SK-N-SH treated with all-trans-retinoic acid at 6 μM for 48 hours (cell line): Measurements from ENCODE around the gene STMND1.

Experiments used
- ATAC-seq: fragments of 200-7000 bp; cut with Tn5 transposase; 3 replicates; pipeline ENCODE4 v1.9.1; 2020; ENCODE audit warnings: mild to moderate bottlenecking, moderate library complexity
- BACH2 ChIP-seq: fragments of 250-450 bp; sonication (Bioruptor Pico); IDR thresholded peaks from 2 replicates; pipeline ENCODE4 v1.9.0; 2021; ENCODE audit warnings: mild to moderate bottlenecking, borderline replicate concordance
- CSDC2 ChIP-seq: fragments of 250-450 bp; sonication (Bioruptor Pico); IDR thresholded peaks from 2 replicates; pipeline ENCODE4 v1.5.0; 2020; ENCODE audit warnings: mild to moderate bottlenecking, moderate library complexity
- ESRRG ChIP-seq: fragments of 250-450 bp; sonication (Bioruptor Pico); IDR thresholded peaks from 2 replicates; pipeline ENCODE4 v1.6.1; 2021; ENCODE audit warnings: mild to moderate bottlenecking
- GLIS3 ChIP-seq: fragments of 250-450 bp; sonication (Bioruptor Pico); IDR thresholded peaks from 2 replicates; pipeline ENCODE4 v1.5.0; 2020; ENCODE audit warnings: mild to moderate bottlenecking, moderate library complexity
- ISL1 ChIP-seq: fragments of 250-450 bp; sonication (Bioruptor Pico); IDR thresholded peaks from 2 replicates; pipeline ENCODE4 v2.1.2; 2022; ENCODE audit warnings: mild to moderate bottlenecking, moderate library complexity
- PATZ1 ChIP-seq: fragments of 250-450 bp; sonication (Bioruptor Pico); IDR thresholded peaks from 2 replicates; pipeline ENCODE4 v1.8.0; 2020; ENCODE audit warnings: mild to moderate bottlenecking, moderate library complexity, borderline replicate concordance
- POU6F1 ChIP-seq: fragments of 250-450 bp; sonication (Bioruptor Pico); IDR thresholded peaks from 2 replicates; pipeline ENCODE4 v1.8.0; 2021; ENCODE audit warnings: low read depth, mild to moderate bottlenecking, moderate library complexity, borderline replicate concordance
- PPARA ChIP-seq: fragments of 250-450 bp; sonication (Bioruptor Pico); IDR thresholded peaks from 2 replicates; pipeline ENCODE4 v1.5.0; 2020; ENCODE audit warnings: mild to moderate bottlenecking, borderline replicate concordance
- TCF4 ChIP-seq: fragments of 250-450 bp; sonication (Bioruptor Pico); IDR thresholded peaks from 2 replicates; pipeline ENCODE4 v1.8.0; 2021; ENCODE audit warnings: mild to moderate bottlenecking, moderate library complexity, borderline replicate concordance
- TSHZ2 ChIP-seq: fragments of 250-450 bp; sonication (Bioruptor Pico); IDR thresholded peaks from 2 replicates; pipeline ENCODE4 v1.5.0; 2020; ENCODE audit warnings: mild to moderate bottlenecking, moderate library complexity
- ZFP3 ChIP-seq: fragments of 250-450 bp; sonication (Bioruptor Pico); IDR thresholded peaks from 2 replicates; pipeline ENCODE4 v1.5.0; 2020; ENCODE audit warnings: mild to moderate bottlenecking, moderate library complexity
- ZFP30 ChIP-seq: fragments of 450-650 bp; formaldehyde crosslinking; IDR thresholded peaks from 2 replicates; pipeline ENCODE4 v1.5.0; 2022; ENCODE audit warnings: mild to moderate bottlenecking, moderate library complexity
- ZNF70 ChIP-seq: fragments of 450-650 bp; formaldehyde crosslinking; IDR thresholded peaks from 2 replicates; pipeline ENCODE4 v1.5.0; 2020; ENCODE audit warnings: mild to moderate bottlenecking, moderate library complexity

STMND1 gene

GRCh38 chr6:17172836-17173470, 71.1 kb downstream of the STMND1 start:
- TF ChIP-seq CSDC2 (CRISPR knock-in tag) (no peak), PATZ1 (CRISPR knock-in tag) (no peak), TSHZ2 (no peak), PPARA (CRISPR knock-in tag) (no peak), ZFP3 (CRISPR knock-in tag) (no peak), BACH2 (CRISPR knock-in tag) (no peak)
- no peak for ATAC-seq

GRCh38 chr6:17178326-17178725, 76.5 kb downstream of the STMND1 start:
- no peak for TF ChIP-seq POU6F1 (CRISPR knock-in tag)
- no peak for TF ChIP-seq CSDC2 (CRISPR knock-in tag)
- TF ChIP-seq BACH2 (CRISPR knock-in tag): no peak
- no peak for TF ChIP-seq PPARA (CRISPR knock-in tag)
- no peak for ATAC-seq

GRCh38 chr6:17178754-17179529, 77.1 kb downstream of the STMND1 start:
- no peak; the same call in 1 of the 3 replicates for ATAC-seq
- TF ChIP-seq ZFP3 (CRISPR knock-in tag): no peak
- no peak for TF ChIP-seq TCF4
- TF ChIP-seq ESRRG: no peak
- TF ChIP-seq TSHZ2: no peak

- ATAC-seq: no peak
- TF ChIP-seq PATZ1 (CRISPR knock-in tag): no peak
- no peak for TF ChIP-seq GLIS3 (CRISPR knock-in tag)
- no peak for TF ChIP-seq BACH2 (CRISPR knock-in tag)
- TF ChIP-seq TCF4: no peak
- no peak for TF ChIP-seq PPARA (CRISPR knock-in tag)
- TF ChIP-seq ZFP30: no peak
- no peak for TF ChIP-seq ISL1 (CRISPR knock-in tag)
- TF ChIP-seq ZNF70 (CRISPR knock-in tag): no peak
Observed at GRCh38 chr6:17179530-17180073, 77.8 kb downstream of the STMND1 start.
